Heart right ventricle (tissue), 16 donors: Measurements from ENCODE around the gene IQGAP2. TPM values are rescaled to one million over a fixed set of nuclear protein-coding genes. Genes with fewer than 3 reads are reported as not detected.

Experiments
- ATAC-seq, 8 donors: fragments of 200-7000 bp; cut with Tn5 transposase; one replicate each; pipeline ENCODE4 v1.9.1; 2020; ENCODE audit warnings: mild to moderate bottlenecking in 8 of 8, moderate library complexity in 8 of 8, moderate number of reproducible peaks in 1 of 8
- DNase-seq, 2 donors: peaks; one replicate each; pipeline ENCODE4 v3.0.0-alpha.2; 2020
- H3K27ac ChIP-seq, 10 donors: fragments of 200-600 bp; sonication (generic) in 2 of 10; one replicate each; pipeline versions ENCODE4 v1.5.0 to v1.8.0; 2020 to 2022; ENCODE audit warnings: mild to moderate bottlenecking in 3 of 10
- H3K27me3 ChIP-seq, 7 donors: fragments of 200-600 bp; one replicate each; pipeline ENCODE4 v1.8.0; 2021 to 2022; ENCODE audit warnings: mild to moderate bottlenecking in 2 of 7
- H3K36me3 ChIP-seq, 9 donors: fragments of 200-600 bp; sonication (generic) in 1 of 9; one replicate each; pipeline versions ENCODE4 v1.5.0 to v1.8.0; 2020 to 2022; ENCODE audit warnings: mild to moderate bottlenecking in 2 of 9
- H3K4me1 ChIP-seq, 9 donors: fragments of 200-600 bp; sonication (generic) in 1 of 9; one replicate each; pipeline versions ENCODE4 v1.5.0 to v1.8.0; 2020 to 2022; ENCODE audit warnings: mild to moderate bottlenecking in 4 of 9
- H3K4me3 ChIP-seq, 10 donors: fragments of 200-600 bp; sonication (generic) in 2 of 10; one replicate each; pipeline versions ENCODE4 v1.5.0 to v1.8.0; 2020 to 2022; ENCODE audit warnings: mild to moderate bottlenecking in 7 of 10, moderate library complexity in 2 of 10
- H3K9me3 ChIP-seq, 11 donors: fragments of 200-600 bp in 10 of 11; sonication (generic) in 2 of 11; one replicate each; pipeline versions ENCODE4 v1.5.0 to v1.8.0; 2013 to 2022; ENCODE audit warnings: mild to moderate bottlenecking in 2 of 11, control low read depth in 1 of 11, moderate library complexity in 1 of 11
- WGBS, 2 donors: extraction: QIAGEN DNeasy Blood & Tissue Kit; methylation state at CpG; one replicate each; pipeline ENCODE4 v1.1.7; 2013; ENCODE audit warnings: inconsistent platforms in 1 of 2; 5-methylcytosine and 5-hydroxymethylcytosine counted together
- intact Hi-C, 10 donors: fragments of 100-400 bp; cut with DNase I; formaldehyde crosslinking; loops; one replicate each; pipeline versions ENCODE4 v1.11.1 to v1.14.2; 2022
- polyA plus RNA-seq, 2 donors: library from polyadenylated mRNA; stranded (reverse); fragments of 200-250 nt; gene quantifications; one replicate each; pipeline ENCODE4 v1.2.3, GENCODE V29; 2013
- total RNA-seq, 10 donors: library from RNA; stranded (reverse); fragmentation: NEBNext Ultra II Directional in 3 of 10; extraction: Animal tissue kit (Norgen Biotek cat#: 25700) in 3 of 10; gene quantifications; one replicate each; pipeline versions ENCODE4 v1.2.1 to v1.2.4, GENCODE V29; 2021 to 2023
- TF ChIP-seq, protein P1 (sequence below), 9 donors: fragments of 200-600 bp; sonication (generic) in 2 of 9; IDR thresholded peaks; one replicate each; pipeline versions ENCODE4 v1.5.0 to v1.8.0; 2021 to 2022; ENCODE audit warnings: antibody characterized with exemption in 9 of 9, mild to moderate bottlenecking in 5 of 9, moderate library complexity in 1 of 9
- donor health status: Arrhythmogenic right ventricular cardiomyopathy.
- donor health status: ischemic (EF 13 %, LVEDD 7.1; RV severe dilation, severe dysfunction).
- donor health status: healthy with polysubstance abuse.
- donor health status: DM: no; HTN: yes; CAD: no.
- donor health status: DM: no; HTN: no; CAD: no.
- donor health status: ischemic (EF 25% LVEDD 6.9; RV normal size, moderate dysfunction).
- donor health status: ischemic (EF 25% LVEDD 5.7; RV mildly dilated, moderate dysfunction).
- donor health status: healthy.
- donor health status: DM: yes; HTN: yes; CAD: no.
- donor health status: Ischemic cardiomyopathy.
- donor health status: ischemic (EF 35%, LVEDD 5.7; RV mildly dilated, moderate dysfunction).
- donor health status: nonischemic (EF 11% LVEDD 7.7; RV severe dilation, severe dysfunction).
- donor health status: DM: yes; HTN: yes; CAD: no.
- donor health status: PGD.
- donor health status: ischemic (EF 29% LVEDD 5.4; RV normal size, mild dysfunction).
- donor health status: nonischemic (EF 23%, LVEDD 6.1; RV moderate dilation, normal function).

The IQGAP2 gene
- total and polyA plus RNA-seq, 12 donors, result 2.5 to 22.3 (median 5.0) TPM

DNA sequence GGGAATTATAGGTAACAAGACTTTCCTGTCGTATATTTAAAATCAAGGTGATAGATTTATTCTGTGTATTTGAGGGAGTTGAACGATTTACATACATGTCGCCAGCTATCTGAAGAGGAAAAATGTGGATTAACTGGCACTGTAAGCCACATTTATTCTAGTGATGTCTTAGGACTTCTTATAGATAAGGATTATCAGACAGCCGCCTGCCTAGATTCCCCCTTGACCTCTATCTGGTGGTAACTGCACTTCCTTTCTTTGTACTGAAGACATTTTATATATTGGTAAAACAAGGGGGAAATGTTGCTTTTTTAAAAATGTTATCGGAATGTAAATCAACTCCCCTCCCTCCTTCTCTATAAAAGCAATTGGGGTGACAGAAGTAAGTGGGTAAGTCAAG is 259.4 kb downstream of the IQGAP2 start:
- Histone ChIP-seq H3K4me1 (peaks cover 0 to 28% (median 0%) of the 10 kb centered on the region in 9 donors), H3K9me3 (no peaks in the 10 kb centered on the region), H3K27ac (no peak overlapping the region), H3K4me3 (no peak overlapping the region), H3K27me3 (no peaks in the 10 kb centered on the region), H3K36me3 (peaks cover 0 to 77% (median 0%) of the 10 kb centered on the region in 9 donors)
- DNase-seq (no peak), ATAC-seq (no peak)
- TF ChIP-seq, protein P1, sequence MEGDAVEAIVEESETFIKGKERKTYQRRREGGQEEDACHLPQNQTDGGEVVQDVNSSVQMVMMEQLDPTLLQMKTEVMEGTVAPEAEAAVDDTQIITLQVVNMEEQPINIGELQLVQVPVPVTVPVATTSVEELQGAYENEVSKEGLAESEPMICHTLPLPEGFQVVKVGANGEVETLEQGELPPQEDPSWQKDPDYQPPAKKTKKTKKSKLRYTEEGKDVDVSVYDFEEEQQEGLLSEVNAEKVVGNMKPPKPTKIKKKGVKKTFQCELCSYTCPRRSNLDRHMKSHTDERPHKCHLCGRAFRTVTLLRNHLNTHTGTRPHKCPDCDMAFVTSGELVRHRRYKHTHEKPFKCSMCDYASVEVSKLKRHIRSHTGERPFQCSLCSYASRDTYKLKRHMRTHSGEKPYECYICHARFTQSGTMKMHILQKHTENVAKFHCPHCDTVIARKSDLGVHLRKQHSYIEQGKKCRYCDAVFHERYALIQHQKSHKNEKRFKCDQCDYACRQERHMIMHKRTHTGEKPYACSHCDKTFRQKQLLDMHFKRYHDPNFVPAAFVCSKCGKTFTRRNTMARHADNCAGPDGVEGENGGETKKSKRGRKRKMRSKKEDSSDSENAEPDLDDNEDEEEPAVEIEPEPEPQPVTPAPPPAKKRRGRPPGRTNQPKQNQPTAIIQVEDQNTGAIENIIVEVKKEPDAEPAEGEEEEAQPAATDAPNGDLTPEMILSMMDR (IDR thresholded peaks at IDR 0.05), result no peak
- WGBS, 2 donors, result 89 to 95% methylated on average over 5 of the region's 5 CpGs
- intact Hi-C loops, result no loop called here

DNA sequence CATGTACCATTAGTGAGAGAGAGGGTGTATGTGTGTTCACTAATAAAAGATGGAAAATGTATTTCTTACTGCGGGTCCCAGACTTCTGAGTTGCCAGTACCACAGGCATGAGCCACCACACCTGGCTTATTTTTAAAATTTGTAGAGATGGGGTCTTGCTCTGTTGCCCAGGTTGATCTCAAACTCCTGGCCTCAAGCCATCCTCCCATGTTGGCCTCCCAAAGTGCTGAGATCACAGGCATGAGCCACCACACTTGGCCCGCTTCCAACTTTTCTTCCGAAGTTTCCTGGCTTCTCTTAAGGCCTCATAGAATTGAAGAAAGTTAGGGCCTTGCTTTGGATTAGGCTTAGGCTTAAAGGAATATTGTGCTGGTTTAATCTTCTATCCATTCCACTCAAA is 260.5 kb downstream of the IQGAP2 start:
- DNase-seq (no peak), ATAC-seq (no peak)
- 57 to 65% methylated on average over 3 of the region's 3 CpGs for WGBS, 2 donors
- Histone ChIP-seq H3K27ac (no peak overlapping the region), H3K36me3 (peaks cover 0 to 80% (median 0%) of the 10 kb centered on the region in 9 donors), H3K27me3 (no peaks in the 10 kb centered on the region), H3K9me3 (no peaks in the 10 kb centered on the region), H3K4me1 (peaks cover 0 to 18% (median 0%) of the 10 kb centered on the region in 9 donors), H3K4me3 (no peak overlapping the region)
- intact Hi-C loops, result no loop called here
- TF ChIP-seq, protein P1 (IDR thresholded peaks at IDR 0.05), result no peak

DNA sequence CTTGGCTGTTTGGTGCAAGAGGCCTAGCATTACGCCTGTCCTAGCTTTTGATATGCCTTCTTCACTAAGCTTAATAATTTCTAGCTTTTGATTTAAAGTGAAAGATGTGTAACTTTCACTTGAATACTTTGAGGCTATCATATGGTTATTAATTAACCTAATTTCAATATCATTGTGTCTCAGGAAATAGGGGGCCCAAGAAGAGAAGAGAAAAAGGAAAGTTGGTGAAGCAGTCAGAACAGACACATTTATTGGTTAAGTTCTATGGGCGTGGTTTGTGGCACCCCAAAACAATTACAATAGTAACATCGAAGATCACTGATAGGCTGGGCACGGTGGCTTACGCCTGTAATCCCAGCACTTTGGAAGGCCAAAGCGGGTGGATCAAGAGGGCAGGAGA is 261.0 kb downstream of the IQGAP2 start:
- WGBS, 2 donors, result 95 to 96% methylated on average over 6 of the region's 6 CpGs
- Histone ChIP-seq H3K4me1 (peaks cover 0 to 17% (median 0%) of the 10 kb centered on the region in 9 donors), H3K27ac (no peak overlapping the region), H3K4me3 (no peak overlapping the region), H3K36me3 (peaks cover 0 to 80% (median 0%) of the 10 kb centered on the region in 9 donors), H3K27me3 (no peaks in the 10 kb centered on the region), H3K9me3 (no peaks in the 10 kb centered on the region)
- ATAC-seq (no peak), DNase-seq (no peak)
- TF ChIP-seq, protein P1 (IDR thresholded peaks at IDR 0.05), result no peak
- intact Hi-C loops, result no loop called here

- 69 to 72% methylated on average over 2 of the region's 2 CpGs for WGBS, 2 donors
- Histone ChIP-seq H3K36me3 (peaks cover 0 to 84% (median 0%) of the 10 kb centered on the region in 9 donors), H3K4me1 (no peaks in the 10 kb centered on the region), H3K27me3 (no peaks in the 10 kb centered on the region), H3K9me3 (no peaks in the 10 kb centered on the region), H3K27ac (no peak overlapping the region), H3K4me3 (no peak overlapping the region)
- TF ChIP-seq, protein P1 (IDR thresholded peaks at IDR 0.05), result no peak
- intact Hi-C loops, result no loop called here
- ATAC-seq (no peak), DNase-seq (no peak)
Measured at GRCh38 chr5:76667495-76667894, 264.4 kb downstream of the IQGAP2 start.
